ENCODE measurements around the gene RPL13A.

The RPL13A gene

DNA sequence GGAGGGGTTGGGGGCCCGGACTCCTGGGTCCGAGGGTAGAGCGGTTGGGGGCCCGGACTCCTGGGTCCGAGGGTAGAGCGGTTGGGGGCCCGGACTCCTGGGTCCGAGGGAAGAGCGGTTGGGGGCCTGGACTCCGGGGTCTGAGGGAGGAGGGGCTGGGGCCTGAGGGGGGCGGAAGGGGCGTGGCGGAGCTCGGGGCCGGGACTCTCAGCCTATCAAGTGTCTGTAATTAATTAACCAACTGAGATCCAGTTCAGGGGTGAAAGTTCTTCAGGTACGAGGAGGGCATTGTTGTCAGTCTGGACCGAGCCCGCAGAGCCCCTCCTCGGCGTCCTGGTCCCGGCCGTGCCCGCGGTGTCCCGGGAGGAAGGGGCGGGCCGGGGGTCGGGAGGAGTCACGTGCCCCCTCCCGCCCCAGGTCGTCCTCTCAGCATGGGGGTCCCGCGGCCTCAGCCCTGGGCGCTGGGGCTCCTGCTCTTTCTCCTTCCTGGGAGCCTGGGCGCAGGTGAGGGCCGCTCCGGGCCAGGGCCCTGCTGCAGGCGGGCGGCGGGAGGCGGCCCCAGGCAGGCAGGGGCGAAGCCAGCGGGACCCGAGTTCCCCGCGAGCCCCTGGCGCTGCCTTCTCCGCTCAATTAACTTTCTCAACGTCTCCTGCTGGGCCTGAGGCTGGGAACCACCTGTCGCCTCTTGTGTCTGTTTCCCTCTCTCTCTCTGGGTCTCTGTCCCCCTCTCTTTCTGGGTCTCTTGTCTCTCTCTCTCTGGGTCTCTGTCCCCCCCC is 25.8 kb downstream of the RPL13A start:
- no peak for DNase-seq

- no peak for DNase-seq
These were observed 26.3 kb downstream of the RPL13A start for GRCh38 chr19:49513746-49514118.

DNA sequence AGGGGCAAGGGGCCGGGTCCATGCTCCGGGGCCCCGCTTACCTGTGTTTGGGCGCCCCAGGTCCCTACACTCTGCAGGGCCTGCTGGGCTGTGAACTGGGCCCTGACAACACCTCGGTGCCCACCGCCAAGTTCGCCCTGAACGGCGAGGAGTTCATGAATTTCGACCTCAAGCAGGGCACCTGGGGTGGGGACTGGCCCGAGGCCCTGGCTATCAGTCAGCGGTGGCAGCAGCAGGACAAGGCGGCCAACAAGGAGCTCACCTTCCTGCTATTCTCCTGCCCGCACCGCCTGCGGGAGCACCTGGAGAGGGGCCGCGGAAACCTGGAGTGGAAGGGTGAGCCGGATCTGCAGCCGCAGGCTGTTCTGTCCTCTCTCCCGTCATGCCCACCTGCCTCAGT is 26.7 kb downstream of the RPL13A start:
- no peak for DNase-seq

GRCh38 chr19:49515767-49516166 is 28.4 kb downstream of the RPL13A start:
- no peak for DNase-seq

DNA sequence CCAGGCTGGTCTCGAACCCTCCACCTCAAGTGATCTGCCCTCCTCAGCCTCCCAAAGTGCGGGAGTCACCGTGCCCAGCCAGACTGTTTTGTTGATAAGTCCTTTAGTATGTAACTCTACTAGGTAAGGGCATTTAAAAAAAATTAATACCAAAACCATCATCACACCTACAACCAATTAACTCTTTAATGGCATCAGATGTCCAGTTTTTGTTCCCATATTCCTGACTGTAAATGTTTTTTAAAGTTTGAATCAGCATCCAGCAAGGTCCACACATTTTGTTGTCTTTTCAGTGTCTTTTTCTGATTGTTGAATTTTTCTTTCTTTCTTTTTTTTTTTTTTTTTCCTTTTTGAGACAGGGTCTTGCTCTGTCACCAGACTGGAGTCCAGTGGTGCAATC is 30.6 kb downstream of the RPL13A start:
- no peak for DNase-seq

GRCh38 chr19:49520705-49521319 is 33.4 kb downstream of the RPL13A start:
- no peak for DNase-seq

DNA sequence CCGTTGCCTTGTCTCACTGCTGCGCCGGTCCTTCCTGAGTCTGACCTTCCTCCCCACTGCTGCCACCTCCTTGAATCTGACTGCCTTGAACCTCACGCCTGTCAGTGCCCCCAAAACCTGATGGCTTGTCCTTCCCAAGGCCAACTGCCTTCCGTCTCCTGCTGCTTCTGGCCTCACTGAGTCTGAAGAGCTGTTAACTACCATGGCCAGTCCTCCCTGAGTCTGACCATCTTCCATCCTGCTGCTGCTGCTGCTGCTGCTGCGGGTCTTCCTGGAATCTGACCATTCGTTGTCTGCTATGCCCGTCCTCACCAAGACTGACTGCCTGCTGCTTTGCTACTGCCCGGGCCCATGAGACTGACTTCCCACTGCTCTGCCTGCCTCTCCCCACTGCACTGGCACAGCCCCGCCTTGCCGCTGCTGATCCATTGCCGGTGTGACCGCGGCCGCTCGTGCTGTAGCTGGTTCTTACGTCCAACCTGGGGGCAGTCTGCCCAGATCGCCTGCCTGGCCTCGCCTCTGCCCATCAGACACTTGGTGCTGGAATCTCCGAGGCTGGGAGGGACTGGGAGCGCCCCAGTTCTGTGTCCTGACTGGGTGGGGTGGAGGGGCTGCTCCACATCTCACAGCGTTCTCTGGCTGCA is 37.5 kb downstream of the RPL13A start:
- DNase-seq: no peak

GRCh38 chr19:49528211-49528771 is 40.9 kb downstream of the RPL13A start:
- no peak for DNase-seq

DNA sequence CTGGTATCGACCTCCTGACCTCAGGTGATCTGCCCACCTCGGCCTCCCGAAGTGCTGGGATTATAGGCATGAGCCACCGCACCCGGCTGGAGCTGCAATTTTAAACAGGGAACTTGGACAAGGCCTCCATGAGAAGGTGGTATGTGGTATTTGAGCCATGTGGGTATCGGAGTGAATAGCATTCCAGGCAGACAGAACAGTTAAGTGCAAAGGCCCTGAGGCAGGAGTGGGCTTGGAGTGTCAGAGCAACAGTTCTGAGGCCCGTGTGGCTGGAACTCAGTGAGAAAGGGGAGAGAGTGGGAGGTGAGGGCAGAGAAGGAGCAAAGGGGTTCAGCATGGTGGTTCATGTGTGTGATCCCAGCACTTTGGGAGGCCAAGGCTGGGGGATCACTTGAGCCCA is 43.3 kb downstream of the RPL13A start:
- DNase-seq: no peak

DNA sequence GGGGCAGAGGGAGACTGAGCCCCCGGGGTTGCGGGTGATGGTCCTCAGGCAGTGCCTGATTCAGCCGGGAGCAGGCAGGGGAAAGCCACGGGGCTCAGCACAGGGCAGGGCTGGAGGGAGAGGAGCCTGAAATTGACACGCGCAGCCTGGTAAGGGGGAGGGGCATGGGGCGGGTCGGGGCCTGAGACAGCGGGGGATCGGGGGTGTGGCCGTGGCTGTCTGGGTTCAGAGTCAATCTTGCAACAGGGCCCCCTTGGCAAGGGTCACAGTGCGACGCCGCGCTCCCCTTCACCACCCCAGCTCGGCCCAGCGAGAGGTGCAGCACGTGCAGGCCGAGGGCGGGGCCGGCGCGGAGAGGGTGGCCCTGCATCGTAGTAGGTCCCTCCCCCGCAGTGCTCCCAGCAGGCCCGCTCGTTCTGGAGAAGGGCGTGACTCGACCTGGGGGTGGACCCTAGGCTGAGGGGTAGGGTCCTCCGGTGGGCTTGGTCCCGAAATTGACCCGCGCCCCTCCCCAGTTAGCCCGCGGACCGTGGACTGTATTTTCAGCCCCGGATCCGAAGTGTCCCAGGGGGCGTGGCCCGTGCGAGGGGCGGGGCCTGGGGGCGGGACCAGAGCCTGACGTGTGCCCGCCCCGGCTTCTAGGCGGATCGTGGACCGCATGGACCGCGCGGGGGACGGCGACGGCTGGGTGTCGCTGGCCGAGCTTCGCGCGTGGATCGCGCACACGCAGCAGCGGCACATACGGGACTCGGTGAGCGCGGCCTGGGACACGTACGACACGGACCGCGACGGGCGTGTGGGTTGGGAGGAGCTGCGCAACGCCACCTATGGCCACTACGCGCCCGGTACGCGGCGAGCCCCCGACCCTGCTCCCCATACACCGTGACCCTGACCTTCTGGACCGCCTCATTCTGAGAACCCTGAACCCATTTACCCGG is 46.4 kb downstream of the RPL13A start:
- peak; percentile 75 for DNase-seq

- DNase-seq: no peak
These were observed 47.4 kb downstream of the RPL13A start for GRCh38 chr19:49534632-49535385.

DNA sequence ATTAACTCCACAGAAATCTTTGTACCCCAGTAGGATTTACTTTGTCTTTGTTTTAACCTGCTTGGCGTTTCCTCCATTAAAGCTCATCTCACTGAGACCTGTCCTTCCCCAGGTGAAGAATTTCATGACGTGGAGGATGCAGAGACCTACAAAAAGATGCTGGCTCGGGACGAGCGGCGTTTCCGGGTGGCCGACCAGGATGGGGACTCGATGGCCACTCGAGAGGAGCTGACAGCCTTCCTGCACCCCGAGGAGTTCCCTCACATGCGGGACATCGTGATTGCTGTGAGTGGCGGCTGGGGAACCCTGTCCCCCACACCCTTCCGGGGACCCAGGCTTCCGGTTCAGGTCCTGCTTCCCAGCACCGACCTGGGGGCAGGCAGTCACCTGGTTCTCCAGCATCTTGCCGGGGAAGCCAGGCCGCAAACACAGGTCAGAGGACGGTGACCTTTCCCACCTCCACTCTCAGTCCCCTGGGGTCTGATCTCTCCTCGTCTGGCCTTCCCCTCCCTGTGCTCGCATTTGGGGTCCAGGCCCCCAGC is 49.6 kb downstream of the RPL13A start:
- no peak for DNase-seq

DNA sequence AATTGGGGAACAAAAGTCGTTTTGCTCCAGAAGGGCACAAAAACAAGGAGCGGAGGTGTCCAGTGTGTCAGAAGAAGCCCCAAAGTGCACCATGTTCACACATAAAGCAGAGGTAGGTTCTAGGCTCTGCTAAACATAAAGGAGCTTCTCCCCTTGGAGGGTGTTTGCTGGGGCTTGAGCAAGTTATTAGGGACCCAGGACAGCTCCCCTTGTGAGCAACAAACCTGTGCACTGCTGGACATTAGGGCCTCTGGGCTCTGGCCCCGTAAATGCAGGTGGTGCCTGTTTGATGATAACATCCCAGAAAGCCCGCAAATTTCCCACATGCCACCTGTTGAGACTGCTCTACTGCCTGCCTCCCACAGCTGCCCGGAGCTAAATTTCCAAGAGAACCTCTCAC is 51.2 kb downstream of the RPL13A start:
- DNase-seq: no peak

GRCh38 chr19:49539192-49539952 is 52.0 kb downstream of the RPL13A start:
- no peak for DNase-seq

Data from stimulated activated CD4-positive, alpha-beta T cell treated with anti-CD3 and anti-CD28 coated beads, Interleukin-1b, Interleukin-23, amount 100 ng/mL, for 48 hours (primary cell).